ENCODE results near the gene ZC2HC1B.
"Not testable (repeated sequence)": the region's sequence is repeated elsewhere in the genome, so short reads cannot be mapped to it uniquely, and the experiment has no call there.

ZC2HC1B gene

DNA sequence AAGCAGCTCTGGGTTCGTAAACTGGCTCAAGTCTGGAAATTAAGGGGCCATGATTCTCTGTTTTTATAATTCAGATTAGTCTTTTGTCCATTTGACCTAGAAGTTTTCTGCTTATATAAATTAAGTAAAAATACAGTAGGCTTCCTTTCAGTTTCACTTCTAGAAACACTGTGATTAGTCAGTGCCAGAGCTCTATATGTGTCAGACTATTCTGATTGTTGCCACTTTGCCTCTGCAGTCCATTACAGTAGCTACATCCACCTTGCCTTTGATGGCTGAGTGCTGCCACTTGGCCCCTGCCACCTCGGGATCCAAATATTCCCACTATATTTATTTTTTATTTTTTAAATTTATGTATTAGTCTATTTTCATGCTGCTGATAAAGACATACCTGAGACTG is 7.9 kb downstream of the ZC2HC1B start:
- H3K27ac ChIP-seq: no peak overlapping the region
- DNase-seq (ENCODE audit: low spot score): no peak
- no peak for TF ChIP-seq CTCF (IDR thresholded peaks at IDR 0.05)
- no peak overlapping the region for H3K4me3 ChIP-seq

DNA sequence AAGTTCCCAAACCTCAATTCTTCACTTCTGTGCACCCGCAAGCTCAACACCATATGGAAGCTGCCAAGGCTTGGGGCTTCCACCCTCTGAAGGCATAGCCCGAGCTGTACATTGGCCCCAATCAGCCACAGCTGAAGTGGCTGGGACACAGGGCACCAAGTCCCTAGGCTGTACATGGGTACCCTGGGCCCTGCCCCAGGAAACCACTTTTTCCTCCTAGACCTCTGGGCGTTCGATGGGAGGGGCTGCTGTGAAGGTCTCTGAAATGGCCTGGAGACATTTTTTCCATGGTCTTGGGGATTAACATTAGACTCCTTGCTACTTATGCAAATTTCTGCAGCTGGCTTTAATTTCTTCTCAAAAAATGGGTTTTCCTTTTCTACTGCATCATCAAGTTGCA is 9.3 kb downstream of the ZC2HC1B start:
- H3K4me3 ChIP-seq; H3K27ac ChIP-seq; DNase-seq (ENCODE audit: low spot score): not testable (repeated sequence)

DNA sequence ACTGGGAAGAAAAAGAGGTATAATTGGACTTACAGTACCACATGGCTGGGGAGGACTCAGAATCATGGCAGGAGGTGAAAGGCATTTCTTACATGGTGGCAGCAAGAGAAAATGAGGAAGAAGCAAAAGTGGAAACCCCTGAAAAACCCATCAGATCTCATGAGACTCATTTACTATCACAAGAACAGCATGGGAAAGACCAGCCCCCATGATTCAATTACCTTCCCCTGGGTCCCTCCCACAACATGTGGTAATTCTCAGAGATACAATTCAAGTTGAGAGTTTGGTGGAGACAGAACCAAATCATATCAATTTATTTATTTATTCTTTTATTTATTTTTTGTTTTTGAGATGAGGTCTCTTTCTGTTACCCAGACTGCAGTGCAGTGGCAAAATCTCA is 10.2 kb downstream of the ZC2HC1B start:
- not testable (repeated sequence) for H3K27ac ChIP-seq; H3K4me3 ChIP-seq; DNase-seq (ENCODE audit: low spot score)

GRCh38 chr6:143877584-143878271 is 13.5 kb downstream of the ZC2HC1B start:
- DNase-seq (ENCODE audit: low spot score): no peak
- no peak overlapping the region for H3K4me3 ChIP-seq
- TF ChIP-seq CTCF (IDR thresholded peaks at IDR 0.05): no peak
- H3K27ac ChIP-seq: no peak overlapping the region

DNA sequence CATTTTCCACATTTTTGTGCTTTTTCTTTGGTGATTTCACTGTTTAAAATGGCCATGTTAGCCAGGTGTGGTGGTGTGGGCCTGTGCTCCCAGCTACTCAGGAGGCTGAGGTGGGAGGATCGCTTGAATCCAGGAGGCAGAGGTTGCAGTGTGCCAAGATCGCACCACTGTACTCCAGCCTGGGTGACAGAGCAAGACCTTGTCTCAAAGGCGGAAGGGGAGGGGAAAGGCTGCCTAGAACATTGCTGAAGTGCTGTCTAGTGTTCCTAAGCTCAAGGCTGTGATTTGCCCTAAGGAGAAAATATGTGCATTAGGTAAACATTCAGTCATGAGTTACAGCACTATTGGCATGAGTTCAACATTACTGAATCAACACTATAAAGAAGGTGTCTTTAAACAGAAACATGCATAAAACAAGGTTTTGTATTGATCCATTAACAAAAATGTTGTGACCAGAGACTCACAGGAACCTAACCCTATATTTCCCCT is 14.0 kb downstream of the ZC2HC1B start:
- no peak for TF ChIP-seq CTCF (IDR thresholded peaks at IDR 0.05)
- DNase-seq (ENCODE audit: low spot score): no peak

GRCh38 chr6:143880412-143880811 is 16.1 kb downstream of the ZC2HC1B start:
- TF ChIP-seq CTCF (IDR thresholded peaks at IDR 0.05): no peak
- no peak overlapping the region for H3K4me3 ChIP-seq
- H3K27ac ChIP-seq: no peak overlapping the region
- DNase-seq (ENCODE audit: low spot score): no peak

More for the DNA sequence above, 14.0 kb downstream of the ZC2HC1B start:
- Histone ChIP-seq H3K27ac (no peak overlapping the region), H3K4me3 (no peak overlapping the region)

DNA sequence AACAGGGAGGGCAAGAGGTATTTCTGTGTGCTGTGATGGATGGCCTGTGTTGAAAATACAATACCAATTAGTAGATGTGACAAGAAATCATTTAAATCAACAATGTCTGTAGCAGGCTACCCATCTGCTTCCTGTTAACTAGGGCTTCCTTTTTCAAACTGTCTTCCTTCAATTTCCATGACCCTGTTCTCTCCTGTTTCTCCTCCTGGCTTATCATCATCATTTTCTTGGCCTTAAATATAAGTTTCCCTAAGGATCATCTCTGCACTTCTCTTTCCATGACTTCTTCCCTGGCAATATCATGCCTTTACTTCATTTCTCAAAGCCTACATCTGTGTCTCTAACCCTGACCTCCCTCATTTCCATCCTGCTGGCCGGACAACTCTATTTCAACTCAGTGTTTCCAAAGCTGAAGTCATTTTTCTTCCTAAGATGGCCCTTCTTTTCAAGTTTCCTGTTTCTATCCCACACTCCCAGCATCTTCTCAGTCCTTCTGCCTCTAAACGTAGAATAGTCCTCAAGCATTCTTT is 18.2 kb downstream of the ZC2HC1B start:
- DNase-seq (ENCODE audit: low spot score): no peak
- Histone ChIP-seq H3K27ac (no peak overlapping the region), H3K4me3 (no peak overlapping the region)
- no peak for TF ChIP-seq CTCF (IDR thresholded peaks at IDR 0.05)

DNA sequence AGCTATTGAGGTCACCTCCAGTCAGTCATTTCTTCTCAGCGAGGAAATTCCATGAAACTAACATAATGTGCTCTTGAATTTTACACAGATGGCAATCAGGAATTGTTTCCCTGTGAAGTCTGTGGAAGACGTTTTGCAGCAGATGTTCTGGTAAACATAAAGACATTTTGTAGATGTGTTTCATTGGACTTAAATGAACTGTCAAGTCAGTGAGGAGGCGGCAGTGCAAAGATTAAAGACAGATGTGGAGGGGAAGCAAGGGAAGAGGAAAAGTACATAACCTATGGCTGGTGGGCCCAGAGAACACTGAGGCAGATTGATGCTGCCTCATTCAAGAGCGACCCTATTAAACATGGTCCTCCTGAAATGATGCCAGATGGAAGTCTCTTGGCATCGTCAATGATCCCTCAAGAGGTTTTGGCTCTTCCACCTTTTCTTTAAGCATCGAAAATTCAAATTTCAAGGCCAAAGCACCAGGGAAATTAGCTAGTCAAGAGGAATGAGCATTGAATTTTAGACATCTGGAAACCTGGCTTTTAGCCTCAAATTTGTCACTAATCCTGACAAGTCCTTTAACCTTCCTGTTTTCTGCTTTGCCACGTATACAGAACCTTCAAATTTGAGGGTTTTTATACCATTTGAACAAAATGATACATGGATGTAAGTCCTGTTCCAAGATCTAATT is 20.1 kb downstream of the ZC2HC1B start:
- H3K4me3 ChIP-seq: no peak overlapping the region
- no peak for TF ChIP-seq CTCF (IDR thresholded peaks at IDR 0.05)
- H3K27ac ChIP-seq: no peak overlapping the region
- no peak for DNase-seq (ENCODE audit: low spot score)
